H1 (cell line): ENCODE measurements around the gene TMEM44. TPM values are rescaled to one million over a fixed set of nuclear protein-coding genes. Genes with fewer than 3 reads are reported as not detected.

Experiments used
- CTCF ChIA-PET: fragments of 300-600 bp; sonication (Branson Sonifier 250); formaldehyde crosslinking; loops from one replicate; lab custom pipeline; 2021; ENCODE audit not compliant: partially characterized antibody; lab: Charles Lee
- POLR2A ChIA-PET: fragments of 300-600 bp; sonication (Branson Sonifier 250); formaldehyde crosslinking; loops from one replicate; lab custom pipeline; 2021; ENCODE audit warnings: inconsistent platforms; ENCODE audit not compliant: partially characterized antibody; lab: Charles Lee
- DNase-seq, 2 experiments: peaks; one replicate each; pipeline versions ENCODE4 v3.0.0 to v3.0.0-alpha.2; 2010 to 2022; ENCODE audit warnings: low spot score in 2 of 2, low read depth in 1 of 2, mixed read lengths in 1 of 2
- FAIRE-seq: peaks from 2 replicates; lab custom pipeline; 2011; peaks lifted over from hg19 to GRCh38; lab: Jason Lieb, UNC
- H2AFZ ChIP-seq: 2 replicates; pipeline ENCODE4 v1.8.1; 2012; ENCODE audit warnings: low read length, inconsistent platforms
- H2AK5ac ChIP-seq: 2 replicates; pipeline ENCODE4 v1.6.1; 2013; ENCODE audit warnings: low read depth, low read length
- H2BK120ac ChIP-seq: replicated peaks from 2 replicates; pipeline ENCODE3; 2013; ENCODE audit warnings: low read depth, low read length, inconsistent platforms
- H2BK12ac ChIP-seq: 2 replicates; pipeline ENCODE4 v1.6.1; 2013; ENCODE audit warnings: low read depth, low read length
- H2BK15ac ChIP-seq: 2 replicates; pipeline ENCODE4 v1.6.1; 2013; ENCODE audit warnings: low read length
- H2BK20ac ChIP-seq: 2 replicates; pipeline ENCODE4 v1.6.1; 2013; ENCODE audit warnings: low read length
- H2BK5ac ChIP-seq: 2 replicates; pipeline ENCODE4 v1.6.1; 2013; ENCODE audit warnings: low read depth, low read length
- H3K14ac ChIP-seq: 2 replicates; pipeline ENCODE4 v1.6.1; 2013; ENCODE audit warnings: inconsistent platforms; ENCODE audit not compliant: insufficient read length
- H3K18ac ChIP-seq: 2 replicates; pipeline ENCODE4 v1.6.1; 2013; ENCODE audit warnings: low read length; ENCODE audit errors: extremely low read depth
- H3K23ac ChIP-seq: 2 replicates; pipeline ENCODE4 v1.6.1; 2013; ENCODE audit warnings: inconsistent platforms; ENCODE audit not compliant: insufficient read length
- H3K23me2 ChIP-seq: 2 replicates; pipeline ENCODE4 v1.6.1; 2013; ENCODE audit warnings: low read depth, low read length
- H3K27ac ChIP-seq: 2 replicates; pipeline ENCODE4 v1.6.1; 2011; ENCODE audit warnings: low read depth, low read length, inconsistent platforms
- H3K27me3 ChIP-seq, 4 experiments: replicated peaks in 1 of 4; 1 replicate in 1 of 4; 2 replicates in 3 of 4; pipeline versions ENCODE4 v1.6.1 to v1.8.1; 2011 to 2013; ENCODE audit warnings: low read length in 3 of 4, mild to moderate bottlenecking in 3 of 4, inconsistent platforms in 2 of 4, mixed read lengths in 2 of 4, moderate library complexity in 1 of 4; ENCODE audit not compliant: control insufficient read depth in 3 of 4, insufficient read depth in 3 of 4; ENCODE audit errors: extremely low read depth in 1 of 4
- H3K36me3 ChIP-seq, 4 experiments: 2 replicates each; pipeline versions ENCODE4 v1.6.1 to v1.8.1; 2011 to 2013; ENCODE audit warnings: mild to moderate bottlenecking in 4 of 4, low read length in 3 of 4, moderate library complexity in 2 of 4, control low read depth in 1 of 4, inconsistent platforms in 1 of 4; ENCODE audit not compliant: insufficient read depth in 4 of 4, control insufficient read depth in 2 of 4
- H3K4ac ChIP-seq: replicated peaks from 2 replicates; pipeline ENCODE3; 2013; ENCODE audit warnings: low read length, low read depth, mixed read lengths, inconsistent platforms; ENCODE audit not compliant: insufficient read length
- H3K4me1 ChIP-seq, 4 experiments: replicated peaks in 1 of 4; 1 replicate in 1 of 4; 2 replicates in 3 of 4; pipeline versions ENCODE4 v1.6.1 to v1.8.1; 2011 to 2013; ENCODE audit warnings: low read length in 3 of 4, inconsistent platforms in 2 of 4, mixed read lengths in 1 of 4; ENCODE audit not compliant: insufficient read depth in 4 of 4, control insufficient read depth in 3 of 4
- H3K4me2 ChIP-seq, 2 experiments: 2 replicates each; pipeline versions ENCODE4 v1.6.1 to v1.8.1; 2011 to 2013; ENCODE audit warnings: low read depth in 2 of 2, low read length in 2 of 2, control low read depth in 1 of 2, inconsistent platforms in 1 of 2, mild to moderate bottlenecking in 1 of 2; ENCODE audit not compliant: insufficient read depth in 1 of 2
- H3K4me3 ChIP-seq, 4 experiments: fragments of 200-600, 300-600 bp in 1 of 4; sonication (generic), shearing (Covaris generic), sonication (Bioruptor Twin) in 1 of 4; 2 replicates each; pipeline versions ENCODE4 v1.5.1 to v1.8.1; 2011 to 2016; ENCODE audit warnings: low read length in 4 of 4, low read depth in 3 of 4, control low read depth in 2 of 4, inconsistent platforms in 2 of 4, mild to moderate bottlenecking in 2 of 4, mixed read lengths in 1 of 4, moderate library complexity in 1 of 4; ENCODE audit not compliant: insufficient read depth in 2 of 4; ENCODE audit errors: extremely low read depth in 1 of 4
- H3K56ac ChIP-seq: replicated peaks from 2 replicates; pipeline ENCODE3; 2013; ENCODE audit warnings: low read depth, mild to moderate bottlenecking, mixed read lengths, low read length, inconsistent platforms; ENCODE audit not compliant: insufficient read length
- H3K79me1 ChIP-seq: 2 replicates; pipeline ENCODE4 v1.6.1; 2013; ENCODE audit warnings: low read depth, low read length, control low read depth
- H3K79me2 ChIP-seq, 2 experiments: 2 replicates each; pipeline versions ENCODE4 v1.6.1 to v1.8.1; 2012 to 2013; ENCODE audit warnings: low read length in 2 of 2, mild to moderate bottlenecking in 2 of 2, inconsistent platforms in 1 of 2; ENCODE audit not compliant: insufficient read depth in 2 of 2, control insufficient read depth in 1 of 2
- H3K9ac ChIP-seq, 4 experiments: replicated peaks in 1 of 4; 1 replicate in 1 of 4; 2 replicates in 3 of 4; pipeline versions ENCODE4 v1.6.1 to v1.8.1; 2011 to 2013; ENCODE audit warnings: low read depth in 3 of 4, low read length in 3 of 4, control low read depth in 2 of 4, mild to moderate bottlenecking in 2 of 4, moderate library complexity in 2 of 4, inconsistent platforms in 1 of 4; ENCODE audit errors: extremely low read depth in 1 of 4
- H3K9me3 ChIP-seq, 2 experiments: 2 replicates each; pipeline versions ENCODE4 v1.6.1 to v1.8.1; 2012 to 2013; ENCODE audit warnings: mild to moderate bottlenecking in 2 of 2, moderate library complexity in 2 of 2, control low read depth in 1 of 2, inconsistent platforms in 1 of 2, low read depth in 1 of 2, low read length in 1 of 2, mixed read lengths in 1 of 2; ENCODE audit not compliant: insufficient read depth in 2 of 2
- H4K20me1 ChIP-seq, 2 experiments: replicated peaks in 1 of 2; 2 replicates each; pipeline versions ENCODE3 to v1.8.1; 2011 to 2013; ENCODE audit warnings: inconsistent platforms in 2 of 2, low read length in 2 of 2, mild to moderate bottlenecking in 1 of 2; ENCODE audit not compliant: insufficient read depth in 2 of 2, control insufficient read depth in 1 of 2
- H4K5ac ChIP-seq: 2 replicates; pipeline ENCODE4 v1.6.1; 2013; ENCODE audit warnings: low read length, low read depth, mixed read lengths, inconsistent platforms; ENCODE audit not compliant: insufficient read length
- H4K8ac ChIP-seq: 2 replicates; pipeline ENCODE4 v1.8.0; 2013; ENCODE audit warnings: mild to moderate bottlenecking, moderate library complexity, low read length, inconsistent platforms; ENCODE audit not compliant: insufficient read depth; ENCODE audit errors: extremely low read depth
- H4K91ac ChIP-seq: replicated peaks from 2 replicates; pipeline ENCODE3; 2013; ENCODE audit warnings: low read length, mixed read lengths, inconsistent platforms; ENCODE audit not compliant: insufficient read length
- BACH1 ChIP-seq: IDR thresholded peaks from 2 replicates; pipeline ENCODE4 v1.6.1; 2012; ENCODE audit warnings: low read length, improper control_type of control experiment
- BRCA1 ChIP-seq: IDR thresholded peaks from 2 replicates; pipeline ENCODE4 v1.6.1; 2012; ENCODE audit warnings: low read depth, low read length, improper control_type of control experiment
- HDAC2 ChIP-seq, 2 experiments: fragments of 300-600 bp in 1 of 2; sonication (generic) in 1 of 2; IDR thresholded peaks; 2 replicates each; pipeline ENCODE4 v1.6.1; 2011 to 2012; ENCODE audit warnings: low read depth in 2 of 2, low read length in 2 of 2, mild to moderate bottlenecking in 2 of 2, moderate library complexity in 2 of 2, borderline replicate concordance in 1 of 2, inconsistent platforms in 1 of 2
- SIRT6 ChIP-seq: IDR thresholded peaks from one replicate; pipeline ENCODE4 v1.7.1; 2012; ENCODE audit warnings: low read length, inconsistent platforms
- SUZ12 ChIP-seq: fragments of 200-600 bp; sonication (generic); IDR thresholded peaks from 2 replicates; pipeline ENCODE4 v1.6.1; 2012; ENCODE audit warnings: mild to moderate bottlenecking, inconsistent platforms, low read length, moderate library complexity, mixed read lengths
- TCF12 ChIP-seq: IDR thresholded peaks from 2 replicates; pipeline ENCODE4 v1.6.1; 2011; ENCODE audit warnings: low read depth, mild to moderate bottlenecking, low read length
- WGBS, 2 experiments: shearing (Covaris generic) in 1 of 2; methylation state at CpG; one replicate each; pipeline versions ENCODE4 v1.1.6 to v1.1.7; 2013 to 2015; ENCODE audit warnings: low lambda C conversion rate in 2 of 2, mixed read lengths in 2 of 2, inconsistent platforms in 1 of 2, low coverage in 1 of 2, missing lambda C conversion rate in 1 of 2; ENCODE audit not compliant: insufficient replicate concordance in 2 of 2, insufficient coverage in 1 of 2, insufficient read length in 1 of 2; ENCODE audit errors: extremely low coverage in 1 of 2, missing lambda C conversion rate in 1 of 2; 5-methylcytosine and 5-hydroxymethylcytosine counted together
- polyA plus RNA-seq, 7 experiments: library from polyadenylated mRNA; depleted of rRNA in 3 of 7; stranded (reverse) in 5 of 7; unstranded in 2 of 7; fragments of >200 nt in 5 of 7; fragments of 200-250 nt in 2 of 7; gene quantifications; 1 replicate in 5 of 7; 2 replicates in 1 of 7; 4 replicates in 1 of 7; pipeline versions ENCODE4 v1.2.1 to v1.2.3, GENCODE V29; 2011 to 2013; ENCODE audit warnings: missing spikeins in 2 of 7, mixed read lengths in 2 of 7
- total RNA-seq: library from RNA; stranded (reverse); fragmentation: NEBNext Ultra II Directional; extraction: Animal tissue kit (Norgen Biotek cat#: 25700); gene quantifications from 2 replicates; pipeline ENCODE4 v1.2.1, GENCODE V29; 2021
- TF ChIP-seq, protein P1 (sequence below): IDR thresholded peaks from 2 replicates; pipeline ENCODE4 v1.6.1; 2011; ENCODE audit warnings: low read length, improper control_type of control experiment

The TMEM44 gene
- total and polyA plus RNA-seq, 2 of the 8 experiments (the other 6 are each of a cell fraction or from before 2014, with no cell fraction given) = 14.0 to 16.7 TPM

DNA sequence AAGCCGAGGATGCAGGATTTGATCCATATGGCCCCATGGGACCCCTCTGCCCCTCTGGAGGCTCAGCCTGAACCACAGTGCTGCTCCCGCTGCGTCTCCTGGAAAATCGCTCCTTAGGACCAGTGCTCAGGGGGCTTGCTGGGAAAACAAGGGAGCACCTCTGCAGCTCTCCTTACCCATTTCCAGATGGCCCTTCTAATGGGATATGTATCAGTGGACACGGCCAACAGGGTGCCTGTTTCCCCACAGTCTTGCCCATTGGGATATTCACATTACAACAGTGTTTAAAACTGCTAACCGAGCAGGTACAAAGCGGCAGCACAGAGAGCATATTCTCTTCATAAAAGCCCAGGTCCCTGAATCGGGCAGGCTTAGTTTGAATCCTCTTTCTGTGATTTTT lies 27.1 kb downstream of the TMEM44 start:
- no peak overlapping the region for H4K8ac ChIP-seq
- H3K9ac ChIP-seq = no peak overlapping the region
- H2AK5ac ChIP-seq = no peak overlapping the region
- WGBS, 2 experiments = 90% methylated on average over 7 of the region's 8 CpGs; no CpG with 5 or more reads in 1 of the 2 experiments
- FAIRE-seq (no peak), DNase-seq (no peak)
- no peak overlapping the region for H3K23ac ChIP-seq
- no peak overlapping the region for H3K4me2 ChIP-seq
- no peak overlapping the region for H4K91ac ChIP-seq
- POLR2A ChIA-PET = no interaction called here
- H2BK20ac ChIP-seq = no peak overlapping the region
- H3K79me1 ChIP-seq = no peaks in the 10 kb centered on the region
- no peak overlapping the region for H3K4me3 ChIP-seq
- H3K27me3 ChIP-seq = no peaks in the 10 kb centered on the region
- no peak for TF ChIP-seq SUZ12
- TF ChIP-seq, protein P1, sequence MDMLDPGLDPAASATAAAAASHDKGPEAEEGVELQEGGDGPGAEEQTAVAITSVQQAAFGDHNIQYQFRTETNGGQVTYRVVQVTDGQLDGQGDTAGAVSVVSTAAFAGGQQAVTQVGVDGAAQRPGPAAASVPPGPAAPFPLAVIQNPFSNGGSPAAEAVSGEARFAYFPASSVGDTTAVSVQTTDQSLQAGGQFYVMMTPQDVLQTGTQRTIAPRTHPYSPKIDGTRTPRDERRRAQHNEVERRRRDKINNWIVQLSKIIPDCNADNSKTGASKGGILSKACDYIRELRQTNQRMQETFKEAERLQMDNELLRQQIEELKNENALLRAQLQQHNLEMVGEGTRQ = no peak
- TF ChIP-seq HDAC2 (IDR thresholded peaks at IDR 0.05; ENCODE audit: borderline replicate concordance in 1 of 2, low read depth in 2 of 2, low read length in 2 of 2) = no peak
- no peak for TF ChIP-seq BRCA1
- TF ChIP-seq TCF12 = no peak
- no peak for TF ChIP-seq BACH1
- no peak for TF ChIP-seq SIRT6
- no peak overlapping the region for H3K18ac ChIP-seq
- no peaks in the 10 kb centered on the region for H3K9me3 ChIP-seq
- H3K4ac ChIP-seq = no peak overlapping the region
- no peaks in the 10 kb centered on the region; a peak in 2 of 8 replicates for H3K36me3 ChIP-seq
- no peak overlapping the region for H2BK120ac ChIP-seq
- H4K5ac ChIP-seq = no peak overlapping the region
- no peaks in the 10 kb centered on the region for H3K79me2 ChIP-seq
- CTCF ChIA-PET = interaction anchor here (1.3 to 1.5 kb wide), 2 partner anchors 10 to 15 kb away, joined by 4 to 5 read pairs; no protein-coding TSS in a partner anchor
- H3K27ac ChIP-seq = no peak overlapping the region
- peaks cover 2% of the 10 kb centered on the region in 2 experiments for H4K20me1 ChIP-seq
- H3K56ac ChIP-seq = no peak overlapping the region
- H2BK12ac ChIP-seq = no peak overlapping the region
- H3K23me2 ChIP-seq = no peaks in the 10 kb centered on the region
- no peak overlapping the region for H3K14ac ChIP-seq
- H2AFZ ChIP-seq = no peak overlapping the region
- H2BK5ac ChIP-seq = no peak overlapping the region
- H2BK15ac ChIP-seq = no peak overlapping the region
- H3K4me1 ChIP-seq = no peaks in the 10 kb centered on the region; a peak in 1 of 7 replicates
